Measurements from ENCODE around the gene SPAG17.

Gene SPAG17

DNA sequence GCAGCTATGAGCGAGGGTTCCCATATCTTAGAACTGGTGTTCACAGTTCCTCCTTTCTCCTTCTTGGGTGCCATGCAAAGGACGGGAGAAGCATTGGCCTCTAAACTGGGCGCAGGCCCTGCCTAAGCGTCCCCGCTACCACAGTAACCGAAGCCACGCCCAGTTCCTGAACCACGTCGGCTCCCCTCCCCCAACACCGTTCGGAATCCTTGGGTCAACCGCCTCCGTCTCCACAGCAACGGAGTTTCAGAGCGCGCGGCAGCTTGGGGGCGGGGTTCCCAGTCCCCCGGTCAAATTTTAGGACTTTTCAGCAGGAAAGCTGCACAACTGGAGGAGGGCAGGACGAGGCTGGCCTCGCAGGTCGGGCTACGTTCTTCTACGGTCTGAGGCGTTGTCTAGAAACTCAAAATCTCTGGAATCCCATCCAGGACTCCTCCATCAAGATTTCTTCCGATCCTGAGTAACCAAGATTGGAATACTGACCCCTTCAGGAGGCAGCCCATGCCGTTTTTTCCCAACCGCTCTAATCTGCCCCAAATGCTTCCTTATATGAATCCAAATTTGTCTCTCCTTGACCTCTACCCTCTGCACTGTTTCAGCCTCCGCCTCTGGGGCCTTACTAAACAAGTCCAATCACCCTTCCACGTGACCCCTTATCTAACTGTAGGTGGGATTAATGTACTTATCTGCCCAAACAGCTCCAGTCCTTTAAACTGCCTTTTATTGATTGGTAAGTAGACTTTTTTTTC is at the start of gene SPAG17:
TSS of gene SPAG17 (minus strand) at position 145 of the 749 bp plus-strand sequence. CDS start at position 74, 71 bp downstream.
- no peak for FAIRE-seq

DNA sequence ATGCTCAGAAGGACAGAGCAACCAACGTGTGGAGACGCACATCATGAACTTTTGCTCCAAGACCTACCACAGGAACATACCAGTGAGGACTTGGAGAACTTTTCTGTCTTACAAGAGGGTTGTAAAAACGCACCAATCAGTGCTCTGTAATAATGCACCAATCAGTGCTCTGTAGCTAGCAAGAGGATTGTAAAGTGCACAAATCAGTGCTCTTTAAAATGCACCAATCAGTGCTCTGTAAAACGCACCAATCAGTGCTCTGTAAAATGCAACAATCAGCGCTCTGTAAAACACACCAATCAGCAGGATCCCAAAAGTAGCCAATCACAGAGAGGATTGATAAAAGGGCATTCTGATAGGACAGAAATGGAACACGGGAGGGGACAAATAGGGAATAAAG is 40.4 kb upstream of the SPAG17 start:
- FAIRE-seq: no peak

DNA sequence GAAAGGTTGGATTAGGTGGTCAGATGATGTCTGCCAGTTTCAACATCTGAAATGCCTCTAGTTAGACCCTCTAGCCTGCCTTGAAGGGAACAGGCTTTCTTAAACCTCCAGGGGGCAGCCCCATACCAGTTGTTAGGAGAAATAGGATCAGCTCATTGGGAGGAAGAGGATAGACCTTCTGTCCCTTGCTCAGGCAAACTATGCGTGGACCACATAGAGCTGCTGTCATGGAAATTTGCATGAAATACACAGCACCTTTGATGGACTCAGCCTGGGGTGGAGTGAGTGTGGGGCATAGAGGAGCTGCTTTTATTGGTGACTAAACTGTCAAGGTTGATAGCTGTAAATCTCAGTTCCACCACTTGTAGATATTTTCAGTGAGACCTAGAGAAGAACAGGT is 38.4 kb upstream of the SPAG17 start:
- FAIRE-seq: no peak

GRCh38 chr1:118219438-118219837 is 34.4 kb upstream of the SPAG17 start:
- no peak for FAIRE-seq

DNA sequence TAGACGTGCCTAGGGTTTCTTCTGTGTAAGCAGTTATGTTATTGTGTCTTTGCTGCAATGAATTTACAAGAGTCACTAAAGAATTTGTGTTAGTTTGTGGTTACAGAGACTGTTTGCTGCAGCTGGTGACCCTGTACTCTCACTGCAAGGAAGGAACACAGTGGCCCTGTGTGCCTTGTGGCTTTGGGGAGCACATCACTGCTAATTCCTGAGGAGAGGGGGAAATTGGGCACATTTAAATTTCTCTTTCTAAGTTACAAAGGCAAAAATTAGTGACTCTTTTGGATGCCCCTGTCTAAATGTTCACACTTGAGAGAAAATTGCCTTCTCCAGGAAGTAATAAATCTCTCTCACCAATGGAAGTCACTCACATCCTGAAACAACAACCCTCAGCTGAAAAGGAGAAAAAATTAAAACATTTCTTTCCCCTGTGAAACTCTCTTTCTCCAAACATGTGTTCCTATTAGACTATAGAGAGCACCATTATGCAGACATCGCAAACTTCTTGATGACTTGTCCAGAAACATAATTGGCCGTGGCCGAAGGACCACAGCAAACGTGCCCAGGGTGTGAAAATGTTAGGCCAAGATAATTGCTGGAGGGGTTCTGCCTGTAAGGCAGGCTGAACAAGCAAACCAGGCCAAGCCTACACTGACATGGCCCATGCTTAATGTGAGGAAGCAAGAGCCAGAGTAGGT is 32.3 kb upstream of the SPAG17 start:
- no peak for FAIRE-seq

DNA sequence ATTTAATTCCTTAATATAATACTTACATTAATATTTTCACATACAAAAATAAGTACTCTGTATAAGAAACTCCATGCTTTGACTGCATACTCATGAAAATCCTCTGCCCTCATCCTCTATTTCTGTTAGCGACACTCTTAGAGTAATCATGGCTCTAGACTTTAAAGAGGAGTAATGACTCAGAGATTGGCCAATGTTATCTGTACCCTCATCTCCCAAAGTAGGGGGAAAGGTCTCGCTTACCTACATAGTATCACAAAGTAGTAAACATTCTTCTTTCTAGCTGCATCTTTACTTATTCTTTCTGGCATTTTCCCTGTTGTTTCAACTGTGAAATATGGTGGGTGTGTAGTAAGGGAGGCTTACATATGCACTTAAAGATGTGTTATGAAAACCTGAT is 29.8 kb upstream of the SPAG17 start:
- no peak for FAIRE-seq

DNA sequence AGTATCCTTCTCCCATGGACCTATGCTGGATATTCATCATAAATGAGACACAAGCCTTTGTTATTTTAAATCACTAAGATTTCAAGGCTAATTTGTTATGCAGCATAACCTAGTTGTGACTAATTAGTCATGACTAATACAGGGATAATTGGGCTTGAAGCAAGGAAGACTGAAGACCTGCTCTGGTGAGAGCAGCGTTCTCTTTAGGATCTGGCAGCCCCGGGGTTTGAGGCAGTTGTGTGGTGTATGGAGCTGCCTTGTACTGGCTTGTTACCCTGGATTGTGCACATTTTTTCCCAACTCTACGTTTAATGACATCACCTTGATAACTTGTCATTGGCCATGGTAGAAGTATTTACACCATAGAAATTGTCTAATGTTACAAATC is 25.7 kb upstream of the SPAG17 start:
- FAIRE-seq: no peak

DNA sequence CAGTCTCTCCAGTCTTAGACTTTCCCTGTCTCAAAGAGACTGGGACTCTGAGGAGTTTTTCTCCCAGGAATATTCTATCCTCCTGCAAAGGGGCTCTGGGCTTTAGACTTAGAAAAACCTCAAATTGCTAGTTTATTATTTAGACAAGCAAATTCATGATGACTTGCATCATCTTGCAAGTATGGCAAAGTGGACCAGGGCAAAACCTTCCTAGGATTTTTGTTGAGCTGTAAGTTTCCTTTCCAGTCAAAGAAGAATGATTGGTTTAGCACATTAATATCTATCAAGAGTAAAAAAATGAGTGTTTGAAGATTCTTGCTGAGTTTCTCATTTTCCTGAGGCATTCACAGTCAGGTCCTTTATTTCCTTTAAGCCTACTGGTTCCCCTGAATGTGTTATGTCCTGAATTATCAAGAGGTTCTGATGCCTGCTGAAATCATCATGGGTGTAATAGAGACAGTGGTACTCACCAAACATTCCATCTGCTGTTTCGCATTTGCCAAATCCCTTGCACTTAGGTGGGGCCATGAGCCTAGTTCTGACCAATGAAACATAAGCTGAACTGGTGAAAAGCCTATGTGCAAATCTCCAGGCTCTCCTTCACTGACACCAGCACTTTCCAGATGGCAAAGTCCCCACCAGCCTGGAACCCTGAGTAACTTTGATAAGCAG is 25.2 kb upstream of the SPAG17 start:
- FAIRE-seq: no peak

- no peak for FAIRE-seq
Measured at GRCh38 chr1:118209648-118210047, 24.6 kb upstream of the SPAG17 start.

DNA sequence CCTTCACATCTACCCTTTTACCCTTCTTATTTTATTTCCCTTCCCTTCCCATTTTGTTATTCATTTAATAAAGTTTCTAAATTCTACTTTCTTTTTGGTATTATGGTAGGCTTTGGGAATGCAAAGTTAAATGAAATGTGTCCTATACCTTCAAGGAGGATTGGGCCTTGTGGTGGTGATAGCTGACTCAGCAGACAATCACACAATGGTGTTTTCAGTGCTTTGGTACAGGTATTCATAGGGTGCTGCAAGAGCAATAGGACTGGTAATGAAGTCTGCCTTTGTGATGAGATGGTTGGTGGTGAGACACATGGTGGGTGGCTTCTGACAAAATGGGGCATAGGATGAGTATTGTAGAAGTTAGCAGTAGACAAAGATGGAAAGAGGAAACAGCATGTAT is 21.9 kb upstream of the SPAG17 start:
- no peak for FAIRE-seq

GRCh38 chr1:118204648-118205047 is 19.6 kb upstream of the SPAG17 start:
- FAIRE-seq: no peak

- FAIRE-seq: no peak
Measured at GRCh38 chr1:118204105-118204504, 19.1 kb upstream of the SPAG17 start.

- FAIRE-seq: no peak
Measured at GRCh38 chr1:118202076-118202608, 17.1 kb upstream of the SPAG17 start.

DNA sequence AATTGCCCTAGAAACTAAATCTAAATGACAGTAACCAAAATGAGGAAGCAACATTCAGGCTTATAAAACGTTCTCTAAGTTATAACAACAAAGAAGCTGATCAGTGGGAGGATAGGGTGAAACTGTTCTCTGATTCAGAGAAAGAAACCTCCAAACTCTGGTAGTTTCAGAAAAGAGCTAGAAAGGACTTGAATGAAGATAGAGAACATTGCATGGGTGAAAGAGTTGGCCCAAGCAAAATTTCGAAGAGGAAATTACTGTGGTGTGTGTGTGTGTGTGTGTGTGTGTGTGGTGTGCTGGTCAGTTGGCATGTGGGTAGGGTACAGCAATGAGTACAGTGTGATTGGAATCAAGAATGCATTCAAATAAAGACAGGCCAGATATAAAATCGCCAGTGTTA is 16.5 kb upstream of the SPAG17 start:
- no peak for FAIRE-seq

DNA sequence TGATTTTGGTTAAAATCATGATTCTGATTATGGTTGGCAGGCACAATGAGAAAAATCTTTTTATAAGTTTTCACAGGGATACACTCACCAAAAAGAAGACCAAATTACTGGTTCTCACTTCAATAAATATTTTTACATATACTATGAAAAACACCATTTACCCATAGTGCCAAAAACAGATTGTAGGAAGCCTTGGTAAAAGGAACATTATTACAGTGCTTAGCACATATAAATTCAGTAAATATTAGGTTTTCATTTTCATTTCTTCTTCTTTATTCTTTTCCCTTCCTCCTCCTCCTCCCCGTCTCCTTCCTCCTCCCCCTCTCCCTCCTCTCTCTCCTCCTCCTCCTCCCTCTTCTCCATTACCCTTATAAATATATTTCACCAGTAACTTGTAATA is 15.8 kb upstream of the SPAG17 start:
- FAIRE-seq: no peak

GRCh38 chr1:118190561-118190960 is 5.5 kb upstream of the SPAG17 start:
- FAIRE-seq: no peak

- no peak for FAIRE-seq
Measured at GRCh38 chr1:118189564-118189963, 4.5 kb upstream of the SPAG17 start.

GRCh38 chr1:118188411-118188810 is 3.4 kb upstream of the SPAG17 start:
- no peak for FAIRE-seq

GRCh38 chr1:118186026-118186425 is 998 bp upstream of the SPAG17 start:
- no peak for FAIRE-seq

DNA sequence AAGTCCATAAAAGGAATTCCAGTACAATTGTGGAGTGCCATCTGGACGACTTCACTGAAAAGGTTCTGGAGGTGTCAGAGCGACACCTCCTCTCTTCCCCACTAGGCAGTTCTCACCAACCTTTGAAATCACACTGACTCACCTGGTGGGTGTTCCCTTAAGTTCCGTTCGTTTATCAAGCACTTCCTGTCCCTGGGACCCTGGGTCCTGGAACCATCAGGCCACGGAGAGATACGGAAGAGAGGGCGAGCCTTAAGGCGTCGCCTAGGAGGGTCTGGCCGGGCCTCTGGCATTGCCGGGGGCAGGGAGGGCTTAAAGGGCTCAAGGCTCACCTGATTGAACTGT is 317 bp downstream of the SPAG17 start:
- FAIRE-seq: no peak

- no peak for FAIRE-seq
Measured at GRCh38 chr1:118183586-118183985, 1.4 kb downstream of the SPAG17 start.

- no peak for FAIRE-seq
Measured at GRCh38 chr1:118177998-118178397, 7.0 kb downstream of the SPAG17 start.

DNA sequence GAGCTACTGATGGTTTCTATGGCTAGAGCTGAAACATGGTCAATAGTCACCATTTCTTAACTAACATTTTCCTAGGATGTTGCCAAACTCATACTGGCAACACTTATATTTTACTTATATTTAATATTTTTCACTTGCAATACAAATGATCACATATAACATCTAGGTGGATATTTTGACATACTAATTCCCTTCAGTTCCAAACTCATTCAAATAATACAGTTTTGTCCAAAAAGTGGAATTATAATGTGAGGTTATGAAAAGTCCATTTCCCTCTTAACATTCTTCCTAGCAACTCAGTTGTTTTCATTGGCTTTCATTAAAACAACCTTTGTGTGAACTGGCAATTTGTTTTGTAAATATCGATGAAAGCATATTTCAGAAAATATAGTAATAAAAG is 16.0 kb downstream of the SPAG17 start:
- FAIRE-seq: no peak

- no peak for FAIRE-seq
Measured at GRCh38 chr1:118160806-118161205, 24.2 kb downstream of the SPAG17 start.

Measured in islet of Langerhans (tissue), 1 donor.